Astrocyte of the cerebellum (primary cell): Measurements from ENCODE around the gene ATP13A3.

ENCODE experiments used
- DNase-seq: peaks from one replicate; pipeline ENCODE4 v3.0.0-alpha.2; 2011; ENCODE audit warnings: low read depth
- H3K4me3 ChIP-seq: 2 replicates; pipeline ENCODE4 v1.5.1; 2011; ENCODE audit warnings: mild to moderate bottlenecking, low read depth, low read length, moderate library complexity
- CTCF ChIP-seq: IDR thresholded peaks from 2 replicates; pipeline ENCODE4 v1.5.1; 2012; ENCODE audit warnings: low read length, low read depth, moderate library complexity, mild to moderate bottlenecking; ENCODE audit errors: missing control alignments
- in situ Hi-C: cut with HindIII; loops from 2 replicates; pipeline ENCODE4 v1.10.0; 2017; ENCODE audit warnings: low sequenced_read_pairs

The ATP13A3 gene

GRCh38 chr3:194508491-194509453 is 22.0 kb upstream of the ATP13A3 start:
- in situ Hi-C loops = no loop called here
- TF ChIP-seq CTCF = no peak
- DNase-seq = no peak

DNA sequence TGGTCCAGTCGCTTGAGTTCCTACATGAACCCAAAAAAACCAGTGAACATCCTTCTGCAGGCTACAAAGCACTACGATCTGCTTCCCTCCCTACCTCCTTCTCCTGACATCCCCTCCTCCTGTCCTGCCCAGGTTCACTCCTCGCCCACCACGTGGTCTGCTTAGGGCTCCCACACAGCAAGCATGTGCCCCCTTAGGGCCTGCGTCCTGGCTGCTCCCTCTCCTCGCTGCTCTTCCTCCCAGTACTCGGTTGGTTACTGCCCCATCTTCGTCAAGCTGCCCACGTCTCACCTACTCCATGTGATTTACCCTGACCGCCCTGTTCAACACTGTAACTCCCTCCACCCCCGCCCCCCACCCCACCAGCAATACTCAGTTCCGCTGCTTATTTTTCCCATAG is 20.8 kb upstream of the ATP13A3 start:
- DNase-seq = no peak
- H3K4me3 ChIP-seq = no peak overlapping the region
- TF ChIP-seq CTCF = no peak
- in situ Hi-C loops = no loop called here

More at GRCh38 chr3:194508491-194509453, 22.0 kb upstream of the ATP13A3 start:
- H3K4me3 ChIP-seq = no peak overlapping the region

DNA sequence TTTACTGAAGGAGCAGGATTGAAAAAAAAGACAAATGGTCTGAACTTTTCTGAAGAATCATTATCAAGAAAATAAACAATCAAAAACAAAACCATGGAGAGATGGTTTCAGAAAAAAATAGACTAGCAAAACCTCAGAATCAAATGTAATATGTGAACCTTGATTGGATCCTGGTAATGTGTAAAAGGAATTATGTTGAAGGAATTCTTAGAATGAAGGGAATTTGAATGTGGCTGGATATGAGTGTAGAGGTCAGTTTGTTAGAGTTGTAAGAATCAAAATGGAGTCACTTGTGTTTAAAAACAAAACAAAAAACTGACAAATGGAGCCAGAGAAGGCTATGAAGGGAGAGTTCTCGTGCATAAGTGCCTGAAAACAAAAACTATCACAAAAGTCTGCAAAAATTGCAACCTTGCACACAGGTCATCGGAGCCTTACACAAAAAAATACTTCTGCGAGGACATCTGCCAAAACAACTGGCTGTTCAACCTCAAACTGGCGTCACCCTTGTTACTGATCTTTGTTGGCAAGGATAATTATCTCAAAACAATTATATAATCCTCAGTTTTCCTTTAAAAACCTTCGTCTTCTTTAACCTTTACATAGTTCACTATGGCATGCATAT is 19.1 kb upstream of the ATP13A3 start:
- in situ Hi-C loops = no loop called here
- no peak overlapping the region for H3K4me3 ChIP-seq
- no peak for DNase-seq
- TF ChIP-seq CTCF = no peak

- no peak overlapping the region for H3K4me3 ChIP-seq
- TF ChIP-seq CTCF = no peak
- in situ Hi-C loops = no loop called here
- DNase-seq = no peak
These were observed 18.1 kb upstream of the ATP13A3 start for GRCh38 chr3:194504861-194505260.

DNA sequence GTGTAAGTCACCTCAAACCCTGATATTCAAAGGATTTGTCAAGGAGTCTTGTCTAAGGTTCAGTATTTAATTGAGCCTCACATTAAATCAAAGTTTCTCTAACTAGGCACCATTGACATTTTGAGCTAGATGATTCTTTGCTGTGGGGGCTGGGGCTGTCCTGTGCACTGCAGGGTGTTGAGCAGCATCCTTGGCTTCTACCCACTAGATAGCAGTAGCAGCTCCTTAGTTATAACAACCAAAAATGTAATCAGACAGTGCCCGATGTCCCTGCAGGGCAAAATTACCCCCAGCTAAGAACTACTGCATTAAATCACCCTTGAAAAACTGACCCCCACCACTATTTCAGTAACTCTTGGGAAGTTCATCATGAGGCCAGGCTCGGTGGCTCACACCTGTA is 17.3 kb upstream of the ATP13A3 start:
- no peak for TF ChIP-seq CTCF
- in situ Hi-C loops = no loop called here
- DNase-seq = no peak
- no peak overlapping the region for H3K4me3 ChIP-seq

DNA sequence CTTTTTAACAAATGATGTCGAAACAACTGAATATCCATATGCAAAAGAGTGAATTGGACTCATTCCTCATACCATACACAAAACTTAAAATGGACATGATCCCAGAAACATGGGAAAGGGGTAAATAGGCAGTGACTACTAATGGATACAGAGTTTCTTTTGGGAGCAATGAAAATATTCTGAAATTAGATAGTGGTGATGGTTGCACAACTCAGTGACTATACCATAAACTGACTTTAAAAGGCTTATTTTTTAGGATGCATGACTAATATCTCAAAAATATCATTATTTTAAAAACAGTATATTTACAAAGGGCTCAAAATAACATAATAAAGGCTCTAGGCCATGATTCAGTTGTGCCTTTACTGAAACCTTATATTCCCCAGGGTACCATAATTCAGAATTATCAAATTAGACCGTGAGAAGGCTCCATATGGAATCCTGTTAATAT is 16.3 kb upstream of the ATP13A3 start:
- no peak for DNase-seq
- in situ Hi-C loops = no loop called here
- H3K4me3 ChIP-seq = no peak overlapping the region
- TF ChIP-seq CTCF = no peak
